Brain microvascular endothelial cell (primary cell): ENCODE measurements around the gene TMCC1.

Experiments
- DNase-seq: peaks from one replicate; pipeline ENCODE4 v3.0.0-alpha.2; 2020
- H3K27ac ChIP-seq: fragments of 250-450 bp; sonication (Bioruptor Pico); 2 replicates; pipeline ENCODE4 v1.5.1; 2020; ENCODE audit warnings: mild to moderate bottlenecking, moderate library complexity
- H3K27me3 ChIP-seq: fragments of 250-450 bp; sonication (Bioruptor Pico); replicated peaks from 2 replicates; pipeline ENCODE4 v1.5.1; 2020; ENCODE audit warnings: mild to moderate bottlenecking
- H3K36me3 ChIP-seq: fragments of 250-450 bp; sonication (Bioruptor Pico); replicated peaks from 2 replicates; pipeline ENCODE4 v1.5.1; 2020; ENCODE audit warnings: mild to moderate bottlenecking
- H3K4me3 ChIP-seq: 2 replicates; pipeline ENCODE4 v1.5.1; 2011; ENCODE audit warnings: low read depth, mild to moderate bottlenecking, control low read depth, low read length, moderate library complexity
- CTCF ChIP-seq: IDR thresholded peaks from 2 replicates; pipeline ENCODE4 v1.5.1; 2011; ENCODE audit warnings: low read depth, mild to moderate bottlenecking, moderate library complexity, low read length, control low read depth, inconsistent platforms; ENCODE audit errors: missing control alignments
- in situ Hi-C: cut with HindIII; loops from 2 replicates; pipeline ENCODE4 v1.10.0; 2017; ENCODE audit warnings: low sequenced_read_pairs, low pct_ligation_motif_present

The TMCC1 gene

GRCh38 chr3:129615751-129616281 lies 277.7 kb downstream of the TMCC1 start:
- Histone ChIP-seq H3K4me3 (no peak overlapping the region), H3K27me3 (no peaks in the 10 kb centered on the region), H3K36me3 (no peaks in the 10 kb centered on the region), H3K27ac (no peak overlapping the region)
- no peak for DNase-seq
- in situ Hi-C loops = no loop called here
- TF ChIP-seq CTCF = no peak

- no peaks in the 10 kb centered on the region for H3K27me3 ChIP-seq
- no peak for DNase-seq
- TF ChIP-seq CTCF = no peak
- no peaks in the 10 kb centered on the region for H3K36me3 ChIP-seq
- in situ Hi-C loops = no loop called here
- no peak overlapping the region for H3K27ac ChIP-seq
- H3K4me3 ChIP-seq = no peak overlapping the region
Measured at GRCh38 chr3:129614927-129615363, 278.6 kb downstream of the TMCC1 start.

GRCh38 chr3:129614435-129614834 lies 279.1 kb downstream of the TMCC1 start:
- TF ChIP-seq CTCF = no peak
- no peaks in the 10 kb centered on the region for H3K27me3 ChIP-seq
- DNase-seq = no peak
- no peak overlapping the region for H3K27ac ChIP-seq
- no peak overlapping the region for H3K4me3 ChIP-seq
- no peaks in the 10 kb centered on the region for H3K36me3 ChIP-seq
- in situ Hi-C loops = no loop called here

GRCh38 chr3:129613367-129613740 lies 280.2 kb downstream of the TMCC1 start:
- in situ Hi-C loops = no loop called here

GRCh38 chr3:129612534-129613366 lies 280.8 kb downstream of the TMCC1 start:
- Histone ChIP-seq H3K36me3 (no peaks in the 10 kb centered on the region), H3K27ac (peak overlapping the region; percentile 31), H3K4me3 (no peak overlapping the region), H3K27me3 (no peaks in the 10 kb centered on the region)
- TF ChIP-seq CTCF = no peak
- in situ Hi-C loops = no loop called here
- no peak for DNase-seq

More at GRCh38 chr3:129613367-129613740, 280.2 kb downstream of the TMCC1 start:
- Histone ChIP-seq H3K4me3 (no peak overlapping the region), H3K36me3 (no peaks in the 10 kb centered on the region), H3K27ac (no peak overlapping the region), H3K27me3 (no peaks in the 10 kb centered on the region)
- DNase-seq = no peak
- TF ChIP-seq CTCF = no peak
